B cell (primary cell): ENCODE results near the gene TNFRSF1A.

Experiments
- CTCF ChIP-seq: fragments of 200-600 bp; IDR thresholded peaks from one replicate; pipeline ENCODE4 v1.8.0; 2022; ENCODE audit warnings: antibody characterized with exemption, mild to moderate bottlenecking
- EZH2 ChIP-seq: IDR thresholded peaks from 2 replicates; pipeline ENCODE4 v1.6.1; 2012; ENCODE audit warnings: borderline replicate concordance, low read depth, mild to moderate bottlenecking, moderate library complexity, low read length; ENCODE audit not compliant: insufficient read depth, poor library complexity, severe bottlenecking

GRCh38 chr12:6330192-6330591 is 11.7 kb downstream of the TNFRSF1A start:
- TF ChIP-seq CTCF (no peak), EZH2 (no peak)
